Fibroblast of lung (primary cell): ENCODE data around the gene RNF175. TPM values are rescaled to one million over a fixed set of nuclear protein-coding genes. Genes with fewer than 3 reads are reported as not detected.
A peak's percentile ranks its signal among the peaks of the same experiment; 100 is the strongest.

Experiments used
- DNase-seq, 2 donors: peaks; one replicate each; pipeline versions ENCODE4 v3.0.0 to v3.0.0-alpha.2; 2010; ENCODE audit warnings: low read depth in 2 of 2
- H2AFZ ChIP-seq: 2 replicates; pipeline ENCODE4 v1.5.1; 2012; ENCODE audit warnings: low read length, control low read depth, inconsistent platforms
- H3K27ac ChIP-seq: 2 replicates; pipeline ENCODE4 v1.5.1; 2011; ENCODE audit warnings: low read length, control low read depth; ENCODE audit not compliant: insufficient read depth
- H3K27me3 ChIP-seq: 2 replicates; pipeline ENCODE4 v1.5.1; 2011; ENCODE audit warnings: mild to moderate bottlenecking, low read length; ENCODE audit not compliant: control insufficient read depth, insufficient read depth
- H3K36me3 ChIP-seq: 2 replicates; pipeline ENCODE4 v1.5.1; 2011; ENCODE audit warnings: low read length; ENCODE audit not compliant: control insufficient read depth, insufficient read depth
- H3K4me1 ChIP-seq: 2 replicates; pipeline ENCODE4 v1.5.1; 2011; ENCODE audit warnings: low read length; ENCODE audit not compliant: control insufficient read depth, insufficient read depth; ENCODE audit errors: extremely low read depth
- H3K4me2 ChIP-seq: 2 replicates; pipeline ENCODE4 v1.5.1; 2011; ENCODE audit warnings: low read length, control low read depth; ENCODE audit not compliant: insufficient read depth; ENCODE audit errors: extremely low read depth
- H3K4me3 ChIP-seq, 4 experiments: fragments of 200-600 bp in 1 of 4; sonication (generic) in 1 of 4; replicated peaks in 1 of 4; 2 replicates each; pipeline ENCODE4 v1.5.1; 2011 to 2016; ENCODE audit warnings: low read length in 4 of 4, low read depth in 3 of 4, mild to moderate bottlenecking in 3 of 4, control low read depth in 2 of 4, inconsistent platforms in 1 of 4, mixed read lengths in 1 of 4; ENCODE audit not compliant: insufficient read depth in 1 of 4; ENCODE audit errors: control extremely low read depth in 1 of 4
- H3K79me2 ChIP-seq: 2 replicates; pipeline ENCODE4 v1.5.1; 2012; ENCODE audit warnings: mild to moderate bottlenecking, low read length, inconsistent platforms; ENCODE audit not compliant: control insufficient read depth, insufficient read depth
- H3K9ac ChIP-seq: 2 replicates; pipeline ENCODE4 v1.5.1; 2011; ENCODE audit warnings: mild to moderate bottlenecking, low read length, control low read depth; ENCODE audit not compliant: insufficient read depth
- H3K9me3 ChIP-seq: 2 replicates; pipeline ENCODE4 v1.5.1; 2012; ENCODE audit warnings: low read depth, low read length; ENCODE audit not compliant: control insufficient read depth, insufficient read depth
- H4K20me1 ChIP-seq: 2 replicates; pipeline ENCODE4 v1.5.1; 2011; ENCODE audit warnings: low read length; ENCODE audit not compliant: control insufficient read depth, insufficient read depth; ENCODE audit errors: extremely low read depth
- CTCF ChIP-seq, 2 donors: IDR thresholded peaks in 1 of 2; conservative IDR thresholded peaks in 1 of 2; 1 replicate in 1 of 2; 2 replicates in 1 of 2; pipeline ENCODE4 v1.5.1; 2011 to 2012; ENCODE audit warnings: low read length in 2 of 2, control low read depth in 1 of 2, inconsistent platforms in 1 of 2, low read depth in 1 of 2, mild to moderate bottlenecking in 1 of 2
- EZH2 ChIP-seq: IDR thresholded peaks from 2 replicates; pipeline ENCODE4 v1.5.1; 2012; ENCODE audit warnings: low read length, control low read depth, mild to moderate bottlenecking; ENCODE audit errors: missing control alignments
- polyA plus RNA-seq, 2 donors: library from polyadenylated mRNA; depleted of rRNA in 1 of 2; stranded (reverse) in 1 of 2; unstranded in 1 of 2; fragments of >200 nt; gene quantifications; 2 replicates each; pipeline ENCODE4 v1.2.1, GENCODE V29; 2011 to 2012; ENCODE audit warnings: missing spikeins in 1 of 2
- total RNA-seq: library from RNA; depleted of rRNA; stranded (reverse); fragments of >200 nt; gene quantifications from 2 replicates; pipeline ENCODE4 v1.2.1, GENCODE V29; 2014

Gene RNF175
- total and polyA plus RNA-seq, 2 donors (not counting 1 experiment from before 2014, with no cell fraction given), result not detected

- H3K9me3 ChIP-seq, result no peaks in the 10 kb centered on the region
- no peaks in the 10 kb centered on the region for H3K36me3 ChIP-seq
- no peak overlapping the region for H3K4me3 ChIP-seq
- H3K9ac ChIP-seq, result no peak overlapping the region
- no peak overlapping the region for H3K4me2 ChIP-seq
- TF ChIP-seq CTCF (conservative IDR thresholded peaks at IDR 0.05 in 1 of 2, IDR thresholded peaks at IDR 0.05 in 1 of 2; ENCODE audit: low read depth in 1 of 2, low read length in 2 of 2), result no peak
- TF ChIP-seq EZH2, result no peak
- no peak for DNase-seq
- no peak overlapping the region for H2AFZ ChIP-seq
- no peaks in the 10 kb centered on the region for H3K4me1 ChIP-seq
- H3K27ac ChIP-seq, result no peak overlapping the region
- H4K20me1 ChIP-seq, result no peaks in the 10 kb centered on the region
- H3K27me3 ChIP-seq, result no peaks in the 10 kb centered on the region
- H3K79me2 ChIP-seq, result no peaks in the 10 kb centered on the region
These were observed 16.8 kb upstream of the RNF175 start for GRCh38 chr4:153776601-153777000.

- no peaks in the 10 kb centered on the region for H3K9me3 ChIP-seq
- no peak overlapping the region for H3K9ac ChIP-seq
- no peaks in the 10 kb centered on the region for H3K4me1 ChIP-seq
- no peak overlapping the region for H2AFZ ChIP-seq
- H3K4me2 ChIP-seq, result no peak overlapping the region
- no peaks in the 10 kb centered on the region for H3K36me3 ChIP-seq
- H3K79me2 ChIP-seq, result no peaks in the 10 kb centered on the region
- no peaks in the 10 kb centered on the region for H3K27me3 ChIP-seq
- DNase-seq, result peak in 1 of 2 donors; percentile 23
- no peak overlapping the region for H3K4me3 ChIP-seq
- no peak overlapping the region for H3K27ac ChIP-seq
- no peak for TF ChIP-seq EZH2
- peak; percentile 7 to 20 for TF ChIP-seq CTCF (conservative IDR thresholded peaks at IDR 0.05 in 1 of 2, IDR thresholded peaks at IDR 0.05 in 1 of 2; ENCODE audit: low read depth in 1 of 2, low read length in 2 of 2)
- H4K20me1 ChIP-seq, result no peaks in the 10 kb centered on the region
These were observed 13.4 kb upstream of the RNF175 start for GRCh38 chr4:153773236-153773690.

GRCh38 chr4:153771046-153771445 is 11.2 kb upstream of the RNF175 start:
- Histone ChIP-seq H3K27ac (no peak overlapping the region), H3K4me2 (no peak overlapping the region), H3K4me1 (no peaks in the 10 kb centered on the region), H3K9ac (no peak overlapping the region), H2AFZ (no peak overlapping the region), H3K4me3 (no peak overlapping the region), H3K36me3 (no peaks in the 10 kb centered on the region), H3K27me3 (no peaks in the 10 kb centered on the region), H4K20me1 (no peaks in the 10 kb centered on the region), H3K9me3 (no peaks in the 10 kb centered on the region), H3K79me2 (no peaks in the 10 kb centered on the region)
- no peak for TF ChIP-seq EZH2
- TF ChIP-seq CTCF (conservative IDR thresholded peaks at IDR 0.05 in 1 of 2, IDR thresholded peaks at IDR 0.05 in 1 of 2; ENCODE audit: low read depth in 1 of 2, low read length in 2 of 2), result no peak
- DNase-seq, result peak in 1 of 2 donors; percentile 31
